ENCODE measurements around the gene FOXI3. TPM values are rescaled to one million over a fixed set of nuclear protein-coding genes. Genes with fewer than 3 reads are reported as not detected.
"Not testable (repeated sequence)": the region's sequence is repeated elsewhere in the genome, so short reads cannot be mapped to it uniquely, and the experiment has no call there.

Gene FOXI3
- total and polyA plus RNA-seq, 9 donors, result 0.05 to 0.64 TPM; not detected in 7

DNA sequence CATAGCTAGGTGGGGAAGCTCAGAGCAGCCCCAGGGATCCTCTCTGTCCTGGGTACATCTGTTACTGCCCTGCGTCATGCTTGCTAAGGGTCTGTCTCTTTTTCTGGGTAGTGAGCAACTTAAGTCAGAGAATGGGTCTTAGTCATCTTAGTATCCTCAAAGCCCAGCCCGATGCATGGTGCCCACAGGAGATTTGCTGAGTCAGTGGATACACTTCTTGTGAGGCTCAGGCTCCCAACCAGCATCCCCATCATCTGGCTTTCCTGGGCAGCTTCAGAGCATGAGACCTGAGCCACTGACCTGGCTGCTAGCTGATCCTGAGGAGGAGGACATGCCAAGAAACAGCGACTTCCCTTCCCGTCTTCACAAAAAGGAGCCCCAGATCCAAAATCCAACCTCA is 10.0 kb downstream of the FOXI3 start:
- Histone ChIP-seq H3K27me3 (ENCODE audit: control insufficient read depth, insufficient read depth, low read length) (peaks cover 16% of the 10 kb centered on the region), H3K4me1 (ENCODE audit: control insufficient read depth, insufficient read depth, low read length) (no peaks in the 10 kb centered on the region), H3K36me3 (ENCODE audit: control insufficient read depth, insufficient read depth, low read length) (no peaks in the 10 kb centered on the region), H3K9me3 (replicated peaks; ENCODE audit: control insufficient read depth, low read depth, low read length) (no peaks in the 10 kb centered on the region), H3K4me3 (ENCODE audit: low read length) (no peak overlapping the region), H3K27ac (ENCODE audit: low read length) (no peak overlapping the region)
- no peak for DNase-seq
- 67% methylated on average over 3 of the region's 4 CpGs for WGBS (ENCODE audit: insufficient coverage)

DNA sequence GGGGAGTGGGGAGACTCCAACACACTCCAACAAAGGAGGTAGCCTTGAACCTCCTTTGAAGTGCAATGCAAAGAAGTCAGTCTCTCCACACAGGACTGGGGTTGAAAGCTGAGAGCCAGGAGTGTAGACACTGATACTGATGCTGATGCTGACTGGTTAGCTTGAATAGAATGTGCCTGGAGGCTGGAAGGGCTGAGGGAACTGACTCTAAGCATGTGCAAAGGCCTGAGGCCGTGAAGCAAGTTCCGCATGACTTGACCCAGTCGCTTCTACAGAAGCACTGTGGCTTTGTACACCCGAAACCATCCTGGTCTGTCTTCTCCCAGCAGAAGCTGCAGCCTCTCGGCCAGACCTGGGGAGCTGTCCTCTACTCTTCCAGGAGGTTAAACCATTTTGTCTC is 10.4 kb downstream of the FOXI3 start:
- Histone ChIP-seq H3K36me3 (ENCODE audit: control insufficient read depth, insufficient read depth, low read length) (no peaks in the 10 kb centered on the region), H3K27ac (ENCODE audit: low read length) (no peak overlapping the region), H3K4me1 (ENCODE audit: control insufficient read depth, insufficient read depth, low read length) (no peaks in the 10 kb centered on the region), H3K9me3 (replicated peaks; ENCODE audit: control insufficient read depth, low read depth, low read length) (no peaks in the 10 kb centered on the region), H3K27me3 (ENCODE audit: control insufficient read depth, insufficient read depth, low read length) (peaks cover 12% of the 10 kb centered on the region), H3K4me3 (ENCODE audit: low read length) (no peak overlapping the region)
- 79% methylated on average over 4 of the region's 5 CpGs for WGBS (ENCODE audit: insufficient coverage)
- DNase-seq, result no peak

GRCh38 chr2:88437010-88437409 is 15.5 kb downstream of the FOXI3 start:
- 87% methylated on average over 4 of the region's 4 CpGs for WGBS (ENCODE audit: insufficient coverage)
- Histone ChIP-seq H3K9me3 (replicated peaks; ENCODE audit: control insufficient read depth, low read depth, low read length) (no peaks in the 10 kb centered on the region), H3K36me3 (ENCODE audit: control insufficient read depth, insufficient read depth, low read length) (no peaks in the 10 kb centered on the region), H3K27ac (ENCODE audit: low read length) (no peak overlapping the region), H3K4me3 (ENCODE audit: low read length) (no peak overlapping the region), H3K27me3 (ENCODE audit: control insufficient read depth, insufficient read depth, low read length) (no peaks in the 10 kb centered on the region), H3K4me1 (ENCODE audit: control insufficient read depth, insufficient read depth, low read length) (no peaks in the 10 kb centered on the region)
- DNase-seq, result no peak

- WGBS (ENCODE audit: insufficient coverage), result 87% methylated on average over 6 of the region's 7 CpGs
- Histone ChIP-seq H3K27me3 (ENCODE audit: control insufficient read depth, insufficient read depth, low read length) (no peaks in the 10 kb centered on the region), H3K9me3 (replicated peaks; ENCODE audit: control insufficient read depth, low read depth, low read length) (no peaks in the 10 kb centered on the region), H3K4me3 (ENCODE audit: low read length) (no peak overlapping the region), H3K4me1 (ENCODE audit: control insufficient read depth, insufficient read depth, low read length) (no peaks in the 10 kb centered on the region), H3K36me3 (ENCODE audit: control insufficient read depth, insufficient read depth, low read length) (no peaks in the 10 kb centered on the region), H3K27ac (ENCODE audit: low read length) (no peak overlapping the region)
- no peak for DNase-seq
Observed at GRCh38 chr2:88429929-88430328, 22.6 kb downstream of the FOXI3 start.

DNA sequence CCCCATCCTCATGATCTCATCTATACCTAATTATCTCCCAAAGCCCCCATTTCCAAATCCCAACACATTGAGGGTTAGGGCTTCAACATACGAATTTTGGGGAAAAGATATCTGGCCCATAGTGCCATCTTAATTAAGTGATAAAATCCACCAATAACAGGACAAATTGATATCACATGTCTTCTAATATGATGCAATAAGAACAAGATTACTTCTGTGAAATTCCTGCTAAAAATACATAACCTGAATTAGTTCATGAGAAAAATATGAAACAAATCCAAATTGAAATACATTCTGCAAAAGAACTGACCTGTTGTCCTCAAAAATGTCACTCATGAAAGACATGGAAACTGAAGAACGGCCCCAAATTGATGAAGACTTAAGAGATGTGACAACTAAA is 28.8 kb downstream of the FOXI3 start:
- Histone ChIP-seq H3K27me3 (ENCODE audit: control insufficient read depth, insufficient read depth, low read length) (no peaks in the 10 kb centered on the region), H3K36me3 (ENCODE audit: control insufficient read depth, insufficient read depth, low read length) (no peaks in the 10 kb centered on the region), H3K27ac (ENCODE audit: low read length) (no peak overlapping the region), H3K4me1 (ENCODE audit: control insufficient read depth, insufficient read depth, low read length) (no peaks in the 10 kb centered on the region), H3K4me3 (ENCODE audit: low read length) (no peak overlapping the region), H3K9me3 (replicated peaks; ENCODE audit: control insufficient read depth, low read depth, low read length) (no peaks in the 10 kb centered on the region)
- 83% methylated on average over 1 of the region's 2 CpGs for WGBS (ENCODE audit: insufficient coverage)
- DNase-seq, result no peak

- H3K36me3 ChIP-seq (ENCODE audit: control insufficient read depth, insufficient read depth, low read length); H3K27me3 ChIP-seq (ENCODE audit: control insufficient read depth, insufficient read depth, low read length); H3K4me3 ChIP-seq (ENCODE audit: low read length); H3K4me1 ChIP-seq (ENCODE audit: control insufficient read depth, insufficient read depth, low read length); DNase-seq; H3K9me3 ChIP-seq (replicated peaks; ENCODE audit: control insufficient read depth, low read depth, low read length); H3K27ac ChIP-seq (ENCODE audit: low read length): not testable (repeated sequence)
- 90% methylated on average over 2 of the region's 9 CpGs for WGBS (ENCODE audit: insufficient coverage)
Observed at GRCh38 chr2:88419051-88419450, 33.4 kb downstream of the FOXI3 start.

DNA sequence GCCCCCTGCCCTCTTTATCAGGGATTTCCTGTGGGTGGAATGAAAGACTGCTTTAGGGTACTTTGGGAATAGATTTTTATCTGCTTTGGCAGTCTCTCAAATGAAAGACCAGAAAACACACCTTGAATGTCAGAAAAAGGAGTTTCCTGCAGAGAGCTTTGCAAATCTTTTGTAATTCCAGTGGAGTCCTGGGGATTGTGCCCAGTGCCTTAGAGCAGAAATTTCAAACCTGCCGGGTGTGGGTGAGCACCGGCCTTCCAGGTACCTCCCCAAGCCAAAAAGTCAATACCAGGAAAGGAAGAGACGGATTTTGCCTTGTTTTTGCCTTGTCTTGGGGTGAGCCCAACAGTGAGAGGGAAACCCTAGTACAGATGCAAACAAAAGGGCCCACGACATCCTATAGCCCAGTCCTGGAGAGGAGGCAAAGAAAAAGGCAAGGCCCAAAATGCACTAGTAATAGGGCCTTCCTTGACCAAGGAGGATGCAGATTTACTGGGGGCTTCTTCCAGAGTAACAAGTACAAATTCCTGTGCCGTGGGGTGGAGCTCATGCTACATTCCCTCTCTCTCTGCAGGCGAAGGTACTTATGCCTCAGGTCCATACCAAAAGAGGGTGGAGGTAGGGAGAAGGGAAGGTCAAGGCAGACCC is 36.4 kb downstream of the FOXI3 start:
- H3K9me3 ChIP-seq (replicated peaks; ENCODE audit: control insufficient read depth, low read depth, low read length), result no peaks in the 10 kb centered on the region
- WGBS (ENCODE audit: insufficient coverage), result 38% methylated on average over 2 of the region's 6 CpGs

GRCh38 chr2:88408870-88409269 is 43.6 kb downstream of the FOXI3 start:
- not testable (repeated sequence) for DNase-seq; H3K36me3 ChIP-seq (ENCODE audit: control insufficient read depth, insufficient read depth, low read length); H3K27ac ChIP-seq (ENCODE audit: low read length); H3K9me3 ChIP-seq (replicated peaks; ENCODE audit: control insufficient read depth, low read depth, low read length); H3K27me3 ChIP-seq (ENCODE audit: control insufficient read depth, insufficient read depth, low read length); H3K4me3 ChIP-seq (ENCODE audit: low read length); H3K4me1 ChIP-seq (ENCODE audit: control insufficient read depth, insufficient read depth, low read length)
- 83% methylated on average over 2 of the region's 5 CpGs for whole genome bisulfite sequencing (ENCODE audit: insufficient coverage)

More for the DNA sequence above, 36.4 kb downstream of the FOXI3 start:
- Histone ChIP-seq H3K4me3 (ENCODE audit: low read length) (no peak overlapping the region), H3K4me1 (ENCODE audit: control insufficient read depth, insufficient read depth, low read length) (no peaks in the 10 kb centered on the region), H3K27me3 (ENCODE audit: control insufficient read depth, insufficient read depth, low read length) (peaks cover 2% of the 10 kb centered on the region), H3K27ac (ENCODE audit: low read length) (no peak overlapping the region), H3K36me3 (ENCODE audit: control insufficient read depth, insufficient read depth, low read length) (no peaks in the 10 kb centered on the region)
- DNase-seq, result no peak

GRCh38 chr2:88400037-88400767 is 52.3 kb downstream of the FOXI3 start:
- Histone ChIP-seq H3K27ac (ENCODE audit: low read length) (no peak overlapping the region), H3K4me1 (ENCODE audit: control insufficient read depth, insufficient read depth, low read length) (no peaks in the 10 kb centered on the region), H3K36me3 (ENCODE audit: control insufficient read depth, insufficient read depth, low read length) (no peaks in the 10 kb centered on the region), H3K4me3 (ENCODE audit: low read length) (no peak overlapping the region), H3K27me3 (ENCODE audit: control insufficient read depth, insufficient read depth, low read length) (no peaks in the 10 kb centered on the region), H3K9me3 (replicated peaks; ENCODE audit: control insufficient read depth, low read depth, low read length) (no peaks in the 10 kb centered on the region)
- peak; percentile 25 for DNase-seq
- no CpG with 5 or more reads among the region's 4 CpGs for WGBS (ENCODE audit: insufficient coverage)

GRCh38 chr2:88398180-88398579 is 54.3 kb downstream of the FOXI3 start:
- Histone ChIP-seq H3K4me3 (ENCODE audit: low read length) (no peak overlapping the region), H3K27ac (ENCODE audit: low read length) (no peak overlapping the region), H3K27me3 (ENCODE audit: control insufficient read depth, insufficient read depth, low read length) (no peaks in the 10 kb centered on the region), H3K9me3 (replicated peaks; ENCODE audit: control insufficient read depth, low read depth, low read length) (no peaks in the 10 kb centered on the region), H3K4me1 (ENCODE audit: control insufficient read depth, insufficient read depth, low read length) (no peaks in the 10 kb centered on the region), H3K36me3 (ENCODE audit: control insufficient read depth, insufficient read depth, low read length) (no peaks in the 10 kb centered on the region)
- DNase-seq, result no peak
- whole genome bisulfite sequencing (ENCODE audit: insufficient coverage), result 48% methylated on average over 4 of the region's 5 CpGs
